ENCODE measurements around the gene UQCC3. TPM values are rescaled to one million over a fixed set of nuclear protein-coding genes. Genes with fewer than 3 reads are reported as not detected.

UQCC3 gene
- total and polyA plus RNA-seq, 8 donors: 4.2 to 49.8 (median 18.6) TPM

DNA sequence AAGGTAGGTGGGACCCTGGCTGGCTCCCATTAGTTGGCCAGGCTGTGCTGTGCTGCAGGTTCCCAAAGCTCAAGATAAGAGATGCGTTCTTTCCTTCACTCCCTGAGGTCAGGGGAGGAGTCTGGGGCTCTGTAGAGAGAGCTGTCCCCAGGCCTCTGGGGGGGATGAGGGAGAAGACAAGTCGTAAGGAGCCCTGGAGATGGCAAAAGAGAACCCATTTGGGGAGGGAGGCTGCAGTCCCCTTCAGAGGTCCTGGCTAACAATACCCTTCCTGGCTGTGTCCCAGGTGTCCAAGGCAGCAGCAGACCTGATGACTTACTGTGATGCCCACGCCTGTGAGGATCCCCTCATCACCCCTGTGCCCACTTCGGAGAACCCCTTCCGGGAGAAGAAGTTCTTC lies 36.9 kb downstream of the UQCC3 start:
- intact Hi-C loops (cut with DNase I; ENCODE audit: low total_unique reads): no loop called here
- H3K9me3 ChIP-seq: no peaks in the 10 kb centered on the region
- H3K27me3 ChIP-seq: no peaks in the 10 kb centered on the region
- peak overlapping the region; percentile 46 to 53 (median 53) for H3K4me3 ChIP-seq
- no peak for DNase-seq
- H3K27ac ChIP-seq: peak overlapping the region; percentile 75 to 99 (median 89)
- H3K36me3 ChIP-seq: peaks cover 15 to 30% (median 29%) of the 10 kb centered on the region in 4 donors
- WGBS, 5 donors: 62 to 74% (median 73%) methylated on average over 5 of the region's 5 CpGs
- peaks cover 52 to 81% (median 69%) of the 10 kb centered on the region in 4 donors for H3K4me1 ChIP-seq
- TF ChIP-seq CTCF (IDR thresholded peaks at IDR 0.05) (no peak), EP300 (IDR thresholded peaks at IDR 0.05) (no peak), POLR2AphosphoS5 (IDR thresholded peaks at IDR 0.05) (no peak), POLR2A (IDR thresholded peaks at IDR 0.05) (no peak)

DNA sequence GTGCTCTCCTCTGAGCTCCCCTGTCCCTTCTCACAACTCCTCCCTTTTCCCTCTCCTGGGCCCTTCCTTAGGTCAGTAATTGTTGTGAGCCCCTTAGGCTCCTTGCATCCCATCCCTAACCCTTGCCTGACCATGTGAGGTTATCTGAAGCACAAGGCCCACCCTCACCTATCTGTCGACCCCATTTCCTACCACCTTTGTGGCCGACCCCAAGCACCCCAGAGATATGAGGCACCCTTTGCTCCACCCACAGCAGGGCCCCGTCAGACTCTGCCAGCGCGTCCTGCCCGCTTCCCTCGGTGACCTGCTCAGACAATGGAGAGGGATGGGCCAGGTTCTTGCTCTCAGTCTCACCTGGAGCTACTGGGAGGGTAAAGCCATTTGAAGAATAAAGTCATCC lies 37.3 kb downstream of the UQCC3 start:
- peak overlapping the region; percentile 46 to 53 (median 53) for H3K4me3 ChIP-seq
- no peaks in the 10 kb centered on the region for H3K9me3 ChIP-seq
- intact Hi-C loops (cut with DNase I; ENCODE audit: low total_unique reads): no loop called here
- peak overlapping the region; percentile 75 to 99 (median 89) for H3K27ac ChIP-seq
- peaks cover 54 to 85% (median 73%) of the 10 kb centered on the region in 4 donors for H3K4me1 ChIP-seq
- TF ChIP-seq POLR2AphosphoS5 (IDR thresholded peaks at IDR 0.05) (no peak), EP300 (IDR thresholded peaks at IDR 0.05) (no peak), CTCF (IDR thresholded peaks at IDR 0.05) (no peak)
- no peaks in the 10 kb centered on the region for H3K27me3 ChIP-seq
- WGBS, 5 donors: 0 to 2% (median 0%) methylated on average over 7 of the region's 7 CpGs
- peak; percentile 36 to 72 for DNase-seq
- peaks cover 19 to 34% (median 33%) of the 10 kb centered on the region in 4 donors for H3K36me3 ChIP-seq

DNA sequence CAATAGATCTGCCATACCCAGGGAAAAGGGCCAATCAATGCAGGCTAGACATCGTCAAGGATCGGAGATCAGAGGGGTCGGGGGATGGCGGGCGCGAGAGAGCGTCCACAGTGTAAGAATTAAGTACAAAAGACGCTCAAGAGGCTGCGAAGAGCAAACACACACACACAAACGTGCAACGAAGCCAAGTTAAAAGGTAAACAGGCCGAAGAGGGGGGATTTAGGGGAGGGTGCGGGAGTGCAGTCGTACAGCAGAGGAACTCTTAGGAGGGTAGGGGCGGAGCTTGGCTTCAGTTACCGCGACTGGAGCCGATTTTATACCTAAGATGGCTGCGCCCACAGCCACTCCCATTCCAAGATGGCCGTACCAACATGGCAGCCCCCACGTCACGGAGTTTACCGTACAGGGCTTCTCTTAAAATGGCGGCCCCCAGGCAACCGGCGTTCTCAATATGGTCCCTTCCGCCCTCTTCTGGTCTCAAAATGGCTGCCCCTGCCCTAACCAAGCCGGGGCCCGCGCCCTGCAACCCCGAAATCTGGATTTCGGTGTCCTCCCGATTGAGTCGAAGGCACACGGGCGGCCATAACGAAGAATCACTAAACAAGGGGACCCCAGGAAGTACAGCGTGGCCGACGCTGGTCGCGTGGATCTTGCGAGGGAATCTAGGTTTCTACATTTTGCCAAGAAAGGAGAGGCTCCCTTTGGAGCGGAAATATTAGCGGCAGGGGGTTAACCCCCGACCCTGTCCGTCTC lies 38.0 kb downstream of the UQCC3 start:
- Histone ChIP-seq H3K36me3 (peaks cover 25 to 41% (median 39%) of the 10 kb centered on the region in 4 donors), H3K4me1 (peaks cover 61 to 91% (median 78%) of the 10 kb centered on the region in 4 donors), H3K4me3 (peak overlapping the region; percentile 46 to 53 (median 53)), H3K27me3 (no peaks in the 10 kb centered on the region), H3K27ac (peak overlapping the region; percentile 75 to 99 (median 89)), H3K9me3 (no peaks in the 10 kb centered on the region)
- WGBS, 5 donors: 0 to 1% (median 1%) methylated on average over 32 to 47 of the region's 47 CpGs
- TF ChIP-seq CTCF (IDR thresholded peaks at IDR 0.05) (peak in 2 of 7 experiments; percentile 6 to 10), EP300 (IDR thresholded peaks at IDR 0.05) (no peak), POLR2AphosphoS5 (IDR thresholded peaks at IDR 0.05) (peak; percentile 68 to 94 (median 71)), POLR2A (IDR thresholded peaks at IDR 0.05) (peak in 1 of 4 donors; percentile 6)
- intact Hi-C loops (cut with DNase I; ENCODE audit: low total_unique reads): no loop called here
- DNase-seq: peak; percentile 98 to 100

GRCh38 chr11:62710001-62710345 lies 38.5 kb downstream of the UQCC3 start:
- TF ChIP-seq POLR2A (IDR thresholded peaks at IDR 0.05) (no peak), EP300 (IDR thresholded peaks at IDR 0.05) (no peak), CTCF (IDR thresholded peaks at IDR 0.05) (no peak), POLR2AphosphoS5 (IDR thresholded peaks at IDR 0.05) (no peak)

More at GRCh38 chr11:62710001-62710345, 38.5 kb downstream of the UQCC3 start:
- H3K27me3 ChIP-seq: no peaks in the 10 kb centered on the region
- no peaks in the 10 kb centered on the region for H3K9me3 ChIP-seq
- H3K36me3 ChIP-seq: peaks cover 31 to 46% (median 45%) of the 10 kb centered on the region in 4 donors
- WGBS, 5 donors: 50 to 57% (median 56%) methylated on average over 4 to 7 of the region's 7 CpGs
- peak; percentile 45 to 59 for DNase-seq
- intact Hi-C loops (cut with DNase I; ENCODE audit: low total_unique reads): no loop called here
- H3K4me1 ChIP-seq: peaks cover 62 to 91% (median 81%) of the 10 kb centered on the region in 4 donors
- H3K27ac ChIP-seq: peak overlapping the region; percentile 75 to 99 (median 89)
- H3K4me3 ChIP-seq: peak overlapping the region; percentile 46 to 53 (median 53)
